ENCODE measurements around the gene EDARADD. TPM values are rescaled to one million over a fixed set of nuclear protein-coding genes. Genes with fewer than 3 reads are reported as not detected.

EDARADD gene
- polyA plus RNA-seq, 3 donors: 7.3 to 7.6 (median 7.5) TPM

Other genes starting within 250 kb of the EDARADD start
- gene ERO1B, start 112.3 kb upstream of the EDARADD start, polyA plus RNA-seq (ENCODE audit: insufficient read length in 3 of 3): 10 to 100 TPM in 2 of 3 donors, 1 to 10 TPM in 1; 9.8 to 12.6 (median 12.6) TPM
- 10 to 100 TPM; 60.5 to 94.0 (median 92.7) TPM for gene LGALS8, start 129.7 kb downstream of the EDARADD start, polyA plus RNA-seq (ENCODE audit: insufficient read length in 3 of 3)
- gene HEATR1, start 210.2 kb downstream of the EDARADD start, polyA plus RNA-seq (ENCODE audit: insufficient read length in 3 of 3): 10 to 100 TPM; 24.7 to 35.2 (median 34.5) TPM